Measurements from ENCODE around the gene ZNF500. TPM values are rescaled to one million over a fixed set of nuclear protein-coding genes. Genes with fewer than 3 reads are reported as not detected.

The ZNF500 gene
- total and polyA plus RNA-seq, 2 donors (not counting 1 experiment from before 2014, with no cell fraction given), result 3.1 to 7.1 TPM

DNA sequence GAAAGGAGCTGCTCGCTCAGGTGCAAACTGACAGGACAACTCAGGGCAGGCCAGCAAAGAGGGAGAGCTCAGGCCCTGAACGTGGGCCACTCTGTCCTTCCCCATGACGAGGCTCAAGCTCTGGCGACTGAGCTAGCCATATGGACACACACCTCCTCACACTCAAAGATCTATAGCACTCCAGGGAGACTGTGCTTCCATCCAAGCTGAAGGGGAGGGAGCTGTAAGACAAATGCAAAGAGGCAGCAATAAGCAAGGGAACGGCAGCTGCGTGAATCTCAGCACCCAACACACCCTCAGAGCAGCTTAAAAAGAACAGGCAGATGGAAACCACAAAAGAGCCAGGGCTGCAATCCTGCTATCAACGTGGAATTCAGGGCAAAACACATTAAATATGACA lies 60.1 kb downstream of the ZNF500 start:
- H3K27ac ChIP-seq (ENCODE audit: insufficient read depth, low read length), result no peak overlapping the region
- H3K79me2 ChIP-seq (ENCODE audit: control insufficient read depth, insufficient read depth, low read length), result no peaks in the 10 kb centered on the region
- no peaks in the 10 kb centered on the region for H3K9me3 ChIP-seq (ENCODE audit: control insufficient read depth, insufficient read depth, low read depth, low read length)
- H3K4me2 ChIP-seq (ENCODE audit: extremely low read depth, insufficient read depth, low read length), result no peak overlapping the region
- H3K27me3 ChIP-seq (ENCODE audit: control insufficient read depth, insufficient read depth, low read length), result no peaks in the 10 kb centered on the region
- H3K4me3 ChIP-seq (replicated peaks in 1 of 4; ENCODE audit: control extremely low read depth in 1 of 4, insufficient read depth in 1 of 4, low read depth in 3 of 4, low read length in 4 of 4), result no peak overlapping the region
- TF ChIP-seq, protein P1, sequence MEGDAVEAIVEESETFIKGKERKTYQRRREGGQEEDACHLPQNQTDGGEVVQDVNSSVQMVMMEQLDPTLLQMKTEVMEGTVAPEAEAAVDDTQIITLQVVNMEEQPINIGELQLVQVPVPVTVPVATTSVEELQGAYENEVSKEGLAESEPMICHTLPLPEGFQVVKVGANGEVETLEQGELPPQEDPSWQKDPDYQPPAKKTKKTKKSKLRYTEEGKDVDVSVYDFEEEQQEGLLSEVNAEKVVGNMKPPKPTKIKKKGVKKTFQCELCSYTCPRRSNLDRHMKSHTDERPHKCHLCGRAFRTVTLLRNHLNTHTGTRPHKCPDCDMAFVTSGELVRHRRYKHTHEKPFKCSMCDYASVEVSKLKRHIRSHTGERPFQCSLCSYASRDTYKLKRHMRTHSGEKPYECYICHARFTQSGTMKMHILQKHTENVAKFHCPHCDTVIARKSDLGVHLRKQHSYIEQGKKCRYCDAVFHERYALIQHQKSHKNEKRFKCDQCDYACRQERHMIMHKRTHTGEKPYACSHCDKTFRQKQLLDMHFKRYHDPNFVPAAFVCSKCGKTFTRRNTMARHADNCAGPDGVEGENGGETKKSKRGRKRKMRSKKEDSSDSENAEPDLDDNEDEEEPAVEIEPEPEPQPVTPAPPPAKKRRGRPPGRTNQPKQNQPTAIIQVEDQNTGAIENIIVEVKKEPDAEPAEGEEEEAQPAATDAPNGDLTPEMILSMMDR (conservative IDR thresholded peaks at IDR 0.05 in 1 of 2, IDR thresholded peaks at IDR 0.05 in 1 of 2; ENCODE audit: low read depth in 1 of 2, low read length in 2 of 2), result no peak
- no peak for TF ChIP-seq EZH2 (IDR thresholded peaks at IDR 0.05; ENCODE audit: low read length, missing control alignments)
- no peak for DNase-seq (ENCODE audit: low read depth in 2 of 2)
- H3K4me1 ChIP-seq (ENCODE audit: control insufficient read depth, extremely low read depth, insufficient read depth, low read length), result no peaks in the 10 kb centered on the region
- H2AFZ ChIP-seq (ENCODE audit: low read length), result no peak overlapping the region
- H3K36me3 ChIP-seq (ENCODE audit: control insufficient read depth, insufficient read depth, low read length), result peaks cover 4% of the 10 kb centered on the region
- H4K20me1 ChIP-seq (ENCODE audit: control insufficient read depth, extremely low read depth, insufficient read depth, low read length), result no peaks in the 10 kb centered on the region
- no peak overlapping the region for H3K9ac ChIP-seq (ENCODE audit: insufficient read depth, low read length)

GRCh38 chr16:4704913-4705312 lies 62.0 kb downstream of the ZNF500 start:
- no peaks in the 10 kb centered on the region for H3K27me3 ChIP-seq (ENCODE audit: control insufficient read depth, insufficient read depth, low read length)
- no peak for TF ChIP-seq EZH2 (IDR thresholded peaks at IDR 0.05; ENCODE audit: low read length, missing control alignments)
- TF ChIP-seq, protein P1 (conservative IDR thresholded peaks at IDR 0.05 in 1 of 2, IDR thresholded peaks at IDR 0.05 in 1 of 2; ENCODE audit: low read depth in 1 of 2, low read length in 2 of 2), result no peak
- no peak overlapping the region for H3K4me3 ChIP-seq (replicated peaks in 1 of 4; ENCODE audit: control extremely low read depth in 1 of 4, insufficient read depth in 1 of 4, low read depth in 3 of 4, low read length in 4 of 4)
- H3K36me3 ChIP-seq (ENCODE audit: control insufficient read depth, insufficient read depth, low read length), result peaks cover 16% of the 10 kb centered on the region
- no peaks in the 10 kb centered on the region for H4K20me1 ChIP-seq (ENCODE audit: control insufficient read depth, extremely low read depth, insufficient read depth, low read length)
- H3K4me1 ChIP-seq (ENCODE audit: control insufficient read depth, extremely low read depth, insufficient read depth, low read length), result no peaks in the 10 kb centered on the region
- no peak for DNase-seq (ENCODE audit: low read depth in 2 of 2)
- H2AFZ ChIP-seq (ENCODE audit: low read length), result no peak overlapping the region
- H3K9me3 ChIP-seq (ENCODE audit: control insufficient read depth, insufficient read depth, low read depth, low read length), result no peaks in the 10 kb centered on the region
- no peak overlapping the region for H3K9ac ChIP-seq (ENCODE audit: insufficient read depth, low read length)
- H3K27ac ChIP-seq (ENCODE audit: insufficient read depth, low read length), result no peak overlapping the region
- no peaks in the 10 kb centered on the region for H3K79me2 ChIP-seq (ENCODE audit: control insufficient read depth, insufficient read depth, low read length)
- no peak overlapping the region for H3K4me2 ChIP-seq (ENCODE audit: extremely low read depth, insufficient read depth, low read length)

DNA sequence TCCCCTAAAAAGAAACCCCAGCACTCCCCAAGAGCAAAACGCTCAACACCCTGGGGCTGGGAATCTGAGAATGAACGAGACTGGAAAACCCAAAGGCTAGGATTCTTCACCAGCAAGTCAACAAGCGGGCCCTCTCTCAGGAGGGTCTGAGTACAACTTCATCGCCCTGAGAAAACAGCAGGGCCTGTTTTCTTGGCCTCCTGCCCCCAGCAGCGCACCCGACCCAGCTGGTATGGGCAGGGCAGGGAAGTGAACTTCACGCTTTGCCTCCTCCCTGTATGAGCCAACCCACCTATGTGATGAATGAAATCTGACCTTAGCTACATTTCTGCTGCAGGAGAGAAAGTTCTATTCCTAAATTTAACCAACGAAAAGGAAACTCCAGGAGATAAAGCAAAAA lies 62.5 kb downstream of the ZNF500 start:
- Histone ChIP-seq H3K79me2 (ENCODE audit: control insufficient read depth, insufficient read depth, low read length) (no peaks in the 10 kb centered on the region), H3K27ac (ENCODE audit: insufficient read depth, low read length) (no peak overlapping the region), H2AFZ (ENCODE audit: low read length) (no peak overlapping the region), H3K4me3 (replicated peaks in 1 of 4; ENCODE audit: control extremely low read depth in 1 of 4, insufficient read depth in 1 of 4, low read depth in 3 of 4, low read length in 4 of 4) (no peak overlapping the region), H3K4me1 (ENCODE audit: control insufficient read depth, extremely low read depth, insufficient read depth, low read length) (no peaks in the 10 kb centered on the region), H3K9me3 (ENCODE audit: control insufficient read depth, insufficient read depth, low read depth, low read length) (no peaks in the 10 kb centered on the region), H3K27me3 (ENCODE audit: control insufficient read depth, insufficient read depth, low read length) (no peaks in the 10 kb centered on the region), H3K9ac (ENCODE audit: insufficient read depth, low read length) (no peak overlapping the region), H3K36me3 (ENCODE audit: control insufficient read depth, insufficient read depth, low read length) (peaks cover 16% of the 10 kb centered on the region), H4K20me1 (ENCODE audit: control insufficient read depth, extremely low read depth, insufficient read depth, low read length) (no peaks in the 10 kb centered on the region), H3K4me2 (ENCODE audit: extremely low read depth, insufficient read depth, low read length) (no peak overlapping the region)
- TF ChIP-seq, protein P1 (conservative IDR thresholded peaks at IDR 0.05 in 1 of 2, IDR thresholded peaks at IDR 0.05 in 1 of 2; ENCODE audit: low read depth in 1 of 2, low read length in 2 of 2), result no peak
- no peak for TF ChIP-seq EZH2 (IDR thresholded peaks at IDR 0.05; ENCODE audit: low read length, missing control alignments)
- DNase-seq (ENCODE audit: low read depth in 2 of 2), result no peak
